SK-N-MC (cell line): ENCODE data around the gene CHN2.

Experiments
- EZH2 ChIP-seq: fragments of 200-600 bp; sonication (generic); IDR thresholded peaks from one replicate; pipeline ENCODE4 v1.6.1; 2017; ENCODE audit warnings: antibody characterized with exemption
- FOXP2 ChIP-seq: optimal IDR thresholded peaks from 2 replicates; pipeline ENCODE3; 2011; ENCODE audit warnings: mild to moderate bottlenecking, moderate library complexity; ENCODE audit not compliant: insufficient read depth; ENCODE audit errors: extremely low read length, control extremely low read depth
- POLR2AphosphoS5 ChIP-seq: IDR thresholded peaks from 2 replicates; pipeline ENCODE4 v1.6.1; 2012; ENCODE audit warnings: mild to moderate bottlenecking, low read depth, low read length, borderline replicate concordance

DNA sequence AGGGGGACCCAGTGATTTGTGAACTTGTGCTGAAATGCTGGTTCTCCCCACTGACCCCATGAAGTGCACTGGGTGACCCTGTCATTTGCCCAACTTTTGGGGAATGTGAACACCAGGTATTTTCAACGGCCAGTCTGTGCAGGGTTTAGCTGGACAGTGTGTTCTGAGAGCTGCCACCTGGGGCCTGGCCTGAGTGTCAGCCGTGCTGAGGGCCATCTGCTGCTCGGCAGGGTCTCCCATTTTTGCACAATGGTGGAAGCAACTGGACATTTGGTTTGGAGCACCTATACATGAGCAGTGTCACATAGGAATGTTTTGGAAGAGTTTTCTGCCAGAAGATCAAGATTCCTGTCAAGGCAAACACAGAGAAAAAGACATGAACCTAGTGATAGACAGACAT is 5.2 kb downstream of the CHN2 start:
- TF ChIP-seq EZH2 (no peak), POLR2AphosphoS5 (no peak), FOXP2 (no peak)
